Mammary epithelial cell (primary cell): Measurements from ENCODE around the gene SCAP.

Experiments used
- CTCF ChIP-seq, 2 donors: IDR thresholded peaks in 1 of 2; conservative IDR thresholded peaks in 1 of 2; 2 replicates each; pipeline ENCODE4 v1.5.1; 2011 to 2012; ENCODE audit warnings: inconsistent platforms in 2 of 2, low read length in 2 of 2, mild to moderate bottlenecking in 2 of 2, control low read depth in 1 of 2, low read depth in 1 of 2; ENCODE audit not compliant: insufficient read depth in 1 of 2; ENCODE audit errors: extremely low read depth in 1 of 2
- EZH2 ChIP-seq: IDR thresholded peaks from 2 replicates; pipeline ENCODE4 v1.6.1; 2012; ENCODE audit warnings: low read length, inconsistent platforms, borderline replicate concordance

- TF ChIP-seq EZH2 (no peak), CTCF (conservative IDR thresholded peaks at IDR 0.05 in 1 of 2, IDR thresholded peaks at IDR 0.05 in 1 of 2; ENCODE audit: extremely low read depth in 1 of 2, insufficient read depth in 1 of 2, low read depth in 1 of 2, low read length in 2 of 2) (no peak)
These were observed 76.7 kb downstream of the SCAP start for GRCh38 chr3:47399016-47399415.
